ENCODE data around the gene MRAS.
"Not testable (repeated sequence)": the region's sequence is repeated elsewhere in the genome, so short reads cannot be mapped to it uniquely, and the experiment has no call there.

Gene MRAS

GRCh38 chr3:138364356-138365252, 16.2 kb downstream of the MRAS start:
- no peak for DNase-seq (ENCODE audit: low read depth, low spot score)
- no peak overlapping the region for H3K27ac ChIP-seq

- H3K27ac ChIP-seq = no peak overlapping the region
- DNase-seq (ENCODE audit: low read depth, low spot score) = no peak
Observed at GRCh38 chr3:138365253-138365555, 16.8 kb downstream of the MRAS start.

- no peak for DNase-seq (ENCODE audit: low read depth, low spot score)
- no peak overlapping the region for H3K27ac ChIP-seq
Observed at GRCh38 chr3:138366006-138366759, 17.8 kb downstream of the MRAS start.

- H3K27ac ChIP-seq = no peak overlapping the region
- no peak for DNase-seq (ENCODE audit: low read depth, low spot score)
Observed at GRCh38 chr3:138367326-138367850, 19.0 kb downstream of the MRAS start.

- H3K27ac ChIP-seq = no peak overlapping the region
- DNase-seq (ENCODE audit: low read depth, low spot score) = no peak
Observed at GRCh38 chr3:138367911-138368310, 19.5 kb downstream of the MRAS start.

GRCh38 chr3:138369151-138369900, 20.9 kb downstream of the MRAS start:
- no peak for DNase-seq (ENCODE audit: low read depth, low spot score)
- no peak overlapping the region for H3K27ac ChIP-seq

- no peak for DNase-seq (ENCODE audit: low read depth, low spot score)
- H3K27ac ChIP-seq = no peak overlapping the region
Observed at GRCh38 chr3:138370321-138370720, 21.9 kb downstream of the MRAS start.

- no peak overlapping the region for H3K27ac ChIP-seq
- no peak for DNase-seq (ENCODE audit: low read depth, low spot score)
Observed at GRCh38 chr3:138371070-138371965, 22.9 kb downstream of the MRAS start.

- H3K27ac ChIP-seq = no peak overlapping the region
- no peak for DNase-seq (ENCODE audit: low read depth, low spot score)
Observed at GRCh38 chr3:138373087-138373735, 24.8 kb downstream of the MRAS start.

- no peak for DNase-seq (ENCODE audit: low read depth, low spot score)
- H3K27ac ChIP-seq = no peak overlapping the region
Observed at GRCh38 chr3:138373736-138374094, 25.3 kb downstream of the MRAS start.

- H3K27ac ChIP-seq = no peak overlapping the region
- no peak for DNase-seq (ENCODE audit: low read depth, low spot score)
Observed at GRCh38 chr3:138374573-138375134, 26.3 kb downstream of the MRAS start.

- DNase-seq (ENCODE audit: low read depth, low spot score) = no peak
- no peak overlapping the region for H3K27ac ChIP-seq
Observed at GRCh38 chr3:138375447-138375846, 27.1 kb downstream of the MRAS start.

- H3K27ac ChIP-seq = no peak overlapping the region
- no peak for DNase-seq (ENCODE audit: low read depth, low spot score)
Observed at GRCh38 chr3:138376663-138377062, 28.3 kb downstream of the MRAS start.

- H3K27ac ChIP-seq; DNase-seq (ENCODE audit: low read depth, low spot score): not testable (repeated sequence)
Observed at GRCh38 chr3:138377212-138377611, 28.8 kb downstream of the MRAS start.

GRCh38 chr3:138377804-138378203, 29.4 kb downstream of the MRAS start:
- H3K27ac ChIP-seq = no peak overlapping the region
- no peak for DNase-seq (ENCODE audit: low read depth, low spot score)

GRCh38 chr3:138378331-138378730, 30.0 kb downstream of the MRAS start:
- DNase-seq (ENCODE audit: low read depth, low spot score) = no peak
- H3K27ac ChIP-seq = no peak overlapping the region

GRCh38 chr3:138378990-138379389, 30.6 kb downstream of the MRAS start:
- H3K27ac ChIP-seq = no peak overlapping the region
- no peak for DNase-seq (ENCODE audit: low read depth, low spot score)

GRCh38 chr3:138381413-138381901, 33.1 kb downstream of the MRAS start:
- no peak for DNase-seq (ENCODE audit: low read depth, low spot score)
- no peak overlapping the region for H3K27ac ChIP-seq

Measured in epithelial cell of prostate (primary cell).